Ishikawa (cell line): Measurements from ENCODE around the gene AK9.

ENCODE experiments used
- EP300 ChIP-seq: IDR thresholded peaks from 2 replicates; pipeline ENCODE4 v1.6.1; 2012; ENCODE audit warnings: borderline replicate concordance
- RAD21 ChIP-seq: IDR thresholded peaks from 2 replicates; pipeline ENCODE4 v1.6.1; 2012; ENCODE audit warnings: low read depth
- TAF1 ChIP-seq: IDR thresholded peaks from 2 replicates; pipeline ENCODE4 v1.6.1; 2012; ENCODE audit warnings: low read depth, mild to moderate bottlenecking
- TF ChIP-seq, protein P1 (sequence below): IDR thresholded peaks from 2 replicates; pipeline ENCODE4 v1.6.1; 2012
- TF ChIP-seq, protein P2 (sequence below): IDR thresholded peaks from 2 replicates; pipeline ENCODE4 v1.6.1; 2012; ENCODE audit warnings: low read depth, mild to moderate bottlenecking

DNA sequence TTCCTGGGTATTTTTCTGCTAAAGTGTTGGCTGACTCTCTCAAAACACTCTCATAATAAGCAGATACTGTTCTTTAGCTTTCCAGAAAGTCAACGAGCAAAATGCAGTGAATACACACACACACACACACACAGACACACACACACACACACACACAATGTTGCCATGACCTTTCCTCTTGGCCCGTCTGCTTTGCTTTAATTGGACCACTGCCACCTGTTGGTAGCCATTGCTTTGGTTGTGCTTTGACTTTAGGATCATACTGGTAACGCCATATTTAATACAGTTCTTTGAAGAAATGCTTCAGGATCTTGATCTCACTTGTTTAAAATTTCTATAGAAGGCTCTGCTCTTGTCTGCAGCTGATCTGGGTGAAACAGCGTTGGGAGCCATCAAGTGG lies 4.5 kb upstream of the AK9 start:
- TF ChIP-seq RAD21 (no peak), EP300 (no peak), TAF1 (no peak)
- TF ChIP-seq, protein P1, sequence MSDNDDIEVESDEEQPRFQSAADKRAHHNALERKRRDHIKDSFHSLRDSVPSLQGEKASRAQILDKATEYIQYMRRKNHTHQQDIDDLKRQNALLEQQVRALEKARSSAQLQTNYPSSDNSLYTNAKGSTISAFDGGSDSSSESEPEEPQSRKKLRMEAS, result no peak
- TF ChIP-seq, protein P2, sequence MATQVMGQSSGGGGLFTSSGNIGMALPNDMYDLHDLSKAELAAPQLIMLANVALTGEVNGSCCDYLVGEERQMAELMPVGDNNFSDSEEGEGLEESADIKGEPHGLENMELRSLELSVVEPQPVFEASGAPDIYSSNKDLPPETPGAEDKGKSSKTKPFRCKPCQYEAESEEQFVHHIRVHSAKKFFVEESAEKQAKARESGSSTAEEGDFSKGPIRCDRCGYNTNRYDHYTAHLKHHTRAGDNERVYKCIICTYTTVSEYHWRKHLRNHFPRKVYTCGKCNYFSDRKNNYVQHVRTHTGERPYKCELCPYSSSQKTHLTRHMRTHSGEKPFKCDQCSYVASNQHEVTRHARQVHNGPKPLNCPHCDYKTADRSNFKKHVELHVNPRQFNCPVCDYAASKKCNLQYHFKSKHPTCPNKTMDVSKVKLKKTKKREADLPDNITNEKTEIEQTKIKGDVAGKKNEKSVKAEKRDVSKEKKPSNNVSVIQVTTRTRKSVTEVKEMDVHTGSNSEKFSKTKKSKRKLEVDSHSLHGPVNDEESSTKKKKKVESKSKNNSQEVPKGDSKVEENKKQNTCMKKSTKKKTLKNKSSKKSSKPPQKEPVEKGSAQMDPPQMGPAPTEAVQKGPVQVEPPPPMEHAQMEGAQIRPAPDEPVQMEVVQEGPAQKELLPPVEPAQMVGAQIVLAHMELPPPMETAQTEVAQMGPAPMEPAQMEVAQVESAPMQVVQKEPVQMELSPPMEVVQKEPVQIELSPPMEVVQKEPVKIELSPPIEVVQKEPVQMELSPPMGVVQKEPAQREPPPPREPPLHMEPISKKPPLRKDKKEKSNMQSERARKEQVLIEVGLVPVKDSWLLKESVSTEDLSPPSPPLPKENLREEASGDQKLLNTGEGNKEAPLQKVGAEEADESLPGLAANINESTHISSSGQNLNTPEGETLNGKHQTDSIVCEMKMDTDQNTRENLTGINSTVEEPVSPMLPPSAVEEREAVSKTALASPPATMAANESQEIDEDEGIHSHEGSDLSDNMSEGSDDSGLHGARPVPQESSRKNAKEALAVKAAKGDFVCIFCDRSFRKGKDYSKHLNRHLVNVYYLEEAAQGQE, result no peak
